NOMO-1 treated with dmso at 0.1 percent for 144 hours (cell line): ENCODE measurements around the gene NOL8.

ENCODE experiments used
- DNase-seq: peaks from one replicate; lab custom pipeline; 2025; ENCODE audit not compliant: unreplicated experiment; lab: John Stamatoyannopoulos, UW

Gene NOL8

GRCh38 chr9:92270511-92270910 lies 54.6 kb downstream of the NOL8 start:
- DNase-seq: no peak

- DNase-seq: no peak
Measured at GRCh38 chr9:92266486-92266885, 58.7 kb downstream of the NOL8 start.

GRCh38 chr9:92265154-92265553 lies 60.0 kb downstream of the NOL8 start:
- no peak for DNase-seq

GRCh38 chr9:92263131-92263530 lies 62.0 kb downstream of the NOL8 start:
- DNase-seq: no peak

GRCh38 chr9:92257327-92257726 lies 67.8 kb downstream of the NOL8 start:
- no peak for DNase-seq

- DNase-seq: no peak
Measured at GRCh38 chr9:92254381-92255337, 70.5 kb downstream of the NOL8 start.

GRCh38 chr9:92253656-92254055 lies 71.5 kb downstream of the NOL8 start:
- DNase-seq: no peak

GRCh38 chr9:92247981-92248380 lies 77.2 kb downstream of the NOL8 start:
- no peak for DNase-seq
